Vagina (tissue), 2 donors: ENCODE data around the gene STEAP3.

ENCODE experiments used
- CTCF ChIP-seq, 3 experiments: fragments of 450-650 bp in 2 of 3; fragments of 200-600 bp in 1 of 3; sonication (generic) in 1 of 3; IDR thresholded peaks; one replicate each; pipeline ENCODE4 v1.5.1; 2017 to 2019; ENCODE audit warnings: antibody characterized with exemption in 3 of 3, mild to moderate bottlenecking in 2 of 3, moderate library complexity in 2 of 3
- POLR2A ChIP-seq, 2 donors: fragments of 450-650 bp; IDR thresholded peaks; one replicate each; pipeline ENCODE4 v1.6.1; 2017; ENCODE audit warnings: antibody characterized with exemption in 2 of 2, mild to moderate bottlenecking in 2 of 2, moderate library complexity in 2 of 2

- TF ChIP-seq CTCF (IDR thresholded peaks at IDR 0.05) (no peak), POLR2A (IDR thresholded peaks at IDR 0.05) (no peak)
Measured at GRCh38 chr2:119265693-119266066, 42.0 kb downstream of the STEAP3 start.
